22Rv1 (cell line): ENCODE results near the gene MAPK11.

Experiments
- ZFX ChIP-seq: fragments of 450-650 bp; IDR thresholded peaks from 2 replicates; pipeline ENCODE4 v1.6.1; 2017; ENCODE audit warnings: antibody characterized with exemption, borderline replicate concordance
- TF ChIP-seq, protein P1 (sequence below): fragments of 450-650 bp; IDR thresholded peaks from 2 replicates; pipeline ENCODE4 v1.5.1; 2017; ENCODE audit warnings: mild to moderate bottlenecking

DNA sequence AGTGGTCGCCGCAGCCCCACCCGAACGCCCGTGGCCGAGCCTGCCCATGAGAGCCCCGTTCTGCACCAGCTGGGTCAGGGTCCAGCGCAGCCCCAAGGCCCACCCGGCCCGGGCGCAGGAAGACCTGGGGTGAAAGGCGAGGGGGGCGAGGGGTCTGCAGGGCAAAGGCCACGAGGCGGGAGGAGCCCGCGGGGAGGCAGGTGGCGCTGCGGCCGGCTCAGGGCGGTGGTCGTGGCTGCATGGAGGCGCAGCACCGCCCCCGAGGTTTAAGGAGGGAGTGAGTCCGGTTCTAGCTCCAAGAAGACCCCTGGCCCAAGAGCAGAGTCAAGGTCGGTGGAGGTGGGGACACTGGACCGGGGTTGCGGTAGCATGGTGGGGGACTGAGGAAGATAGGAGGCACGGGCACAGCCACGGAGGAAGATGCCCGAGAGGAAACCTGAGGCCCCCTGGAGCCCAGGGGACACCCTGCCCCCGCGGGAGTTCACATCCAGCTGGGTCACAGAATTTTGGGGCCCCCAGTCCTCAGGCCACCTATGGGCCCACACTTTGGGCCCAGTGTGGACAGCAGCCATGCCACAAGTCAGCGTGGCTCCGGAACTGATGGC is 18.6 kb downstream of the MAPK11 start:
- TF ChIP-seq, protein P1, sequence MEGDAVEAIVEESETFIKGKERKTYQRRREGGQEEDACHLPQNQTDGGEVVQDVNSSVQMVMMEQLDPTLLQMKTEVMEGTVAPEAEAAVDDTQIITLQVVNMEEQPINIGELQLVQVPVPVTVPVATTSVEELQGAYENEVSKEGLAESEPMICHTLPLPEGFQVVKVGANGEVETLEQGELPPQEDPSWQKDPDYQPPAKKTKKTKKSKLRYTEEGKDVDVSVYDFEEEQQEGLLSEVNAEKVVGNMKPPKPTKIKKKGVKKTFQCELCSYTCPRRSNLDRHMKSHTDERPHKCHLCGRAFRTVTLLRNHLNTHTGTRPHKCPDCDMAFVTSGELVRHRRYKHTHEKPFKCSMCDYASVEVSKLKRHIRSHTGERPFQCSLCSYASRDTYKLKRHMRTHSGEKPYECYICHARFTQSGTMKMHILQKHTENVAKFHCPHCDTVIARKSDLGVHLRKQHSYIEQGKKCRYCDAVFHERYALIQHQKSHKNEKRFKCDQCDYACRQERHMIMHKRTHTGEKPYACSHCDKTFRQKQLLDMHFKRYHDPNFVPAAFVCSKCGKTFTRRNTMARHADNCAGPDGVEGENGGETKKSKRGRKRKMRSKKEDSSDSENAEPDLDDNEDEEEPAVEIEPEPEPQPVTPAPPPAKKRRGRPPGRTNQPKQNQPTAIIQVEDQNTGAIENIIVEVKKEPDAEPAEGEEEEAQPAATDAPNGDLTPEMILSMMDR = no peak
- TF ChIP-seq ZFX = no peak
